GM12892 (cell line): Measurements from ENCODE around the gene MRPL20.

ENCODE experiments used
- POLR2A ChIP-seq: IDR thresholded peaks from 2 replicates; pipeline ENCODE4 v1.6.1; 2011; ENCODE audit warnings: low read depth, low read length, control low read depth
- POLR2AphosphoS5 ChIP-seq: IDR thresholded peaks from 2 replicates; pipeline ENCODE4 v1.6.1; 2011; ENCODE audit warnings: low read depth, low read length, control low read depth
- TAF1 ChIP-seq: IDR thresholded peaks from 2 replicates; pipeline ENCODE4 v1.6.1; 2011; ENCODE audit warnings: low read depth, mild to moderate bottlenecking, control low read depth, low read length, borderline replicate concordance

DNA sequence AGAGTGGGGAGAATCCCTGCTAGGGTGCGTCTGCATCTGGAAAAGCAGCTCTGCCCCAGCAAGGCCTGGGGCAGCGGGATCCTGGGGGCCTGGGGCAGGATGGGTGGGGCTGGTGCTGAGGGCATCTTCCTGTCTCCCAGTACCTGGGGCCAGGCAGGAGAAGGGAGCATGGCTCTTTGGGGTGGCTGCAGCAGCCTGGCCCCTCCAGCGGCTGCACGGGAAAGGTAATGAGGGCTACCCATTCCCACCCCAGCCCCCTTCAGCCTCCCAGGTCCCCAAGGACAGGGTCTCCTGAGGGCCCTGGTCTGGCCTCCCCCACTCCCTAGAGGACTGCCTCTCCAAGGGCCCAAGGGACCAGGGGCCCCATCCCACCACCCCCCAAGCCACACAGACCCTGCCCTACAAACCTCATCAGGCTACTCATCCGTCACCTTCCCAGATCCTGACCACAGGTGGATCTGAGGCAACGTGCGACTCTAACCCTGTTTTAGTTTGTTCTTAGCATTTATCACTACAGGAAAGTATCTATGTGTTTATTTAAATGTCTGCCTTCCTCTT, 14.9 kb upstream of the MRPL20 start:
- TF ChIP-seq TAF1, result no peak
- no peak for TF ChIP-seq POLR2A
- no peak for TF ChIP-seq POLR2AphosphoS5
